Cardiac fibroblast (primary cell): ENCODE measurements around the gene BAIAP3.

Experiments used
- DNase-seq, 2 donors: peaks; one replicate each; pipeline versions ENCODE4 v3.0.0 to v3.0.0-alpha.2; 2010; ENCODE audit warnings: low read depth in 2 of 2
- H3K4me3 ChIP-seq, 2 donors: replicated peaks in 1 of 2; 1 replicate in 1 of 2; 2 replicates in 1 of 2; pipeline ENCODE4 v1.5.1; 2011; ENCODE audit warnings: low read depth in 2 of 2, low read length in 2 of 2, mild to moderate bottlenecking in 2 of 2, moderate library complexity in 1 of 2
- TF ChIP-seq, protein P1 (sequence below): IDR thresholded peaks from one replicate; pipeline ENCODE4 v1.5.1; 2011; ENCODE audit warnings: low read depth, mild to moderate bottlenecking, low read length, inconsistent platforms

BAIAP3 gene

DNA sequence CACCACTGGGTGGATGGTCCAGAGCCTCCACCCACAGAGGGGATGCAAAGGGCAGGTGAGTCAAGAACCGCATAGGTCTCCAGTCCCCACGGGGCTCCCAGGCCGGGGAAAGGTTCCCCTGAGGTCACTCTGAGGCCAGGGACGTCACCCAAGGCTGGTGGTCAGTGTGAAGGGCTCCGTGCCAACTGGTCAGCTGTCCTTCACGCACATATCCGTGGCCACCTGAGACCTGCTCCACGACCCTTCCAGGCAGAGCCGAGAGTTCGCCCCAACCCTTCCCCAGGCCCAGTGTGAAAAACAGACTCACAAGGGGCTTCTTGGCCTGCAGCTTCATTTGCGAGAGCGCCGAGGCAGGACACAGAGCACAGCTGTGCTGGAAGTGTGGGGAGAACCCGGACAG lies 15.5 kb downstream of the BAIAP3 start:
- DNase-seq: no peak
- TF ChIP-seq, protein P1, sequence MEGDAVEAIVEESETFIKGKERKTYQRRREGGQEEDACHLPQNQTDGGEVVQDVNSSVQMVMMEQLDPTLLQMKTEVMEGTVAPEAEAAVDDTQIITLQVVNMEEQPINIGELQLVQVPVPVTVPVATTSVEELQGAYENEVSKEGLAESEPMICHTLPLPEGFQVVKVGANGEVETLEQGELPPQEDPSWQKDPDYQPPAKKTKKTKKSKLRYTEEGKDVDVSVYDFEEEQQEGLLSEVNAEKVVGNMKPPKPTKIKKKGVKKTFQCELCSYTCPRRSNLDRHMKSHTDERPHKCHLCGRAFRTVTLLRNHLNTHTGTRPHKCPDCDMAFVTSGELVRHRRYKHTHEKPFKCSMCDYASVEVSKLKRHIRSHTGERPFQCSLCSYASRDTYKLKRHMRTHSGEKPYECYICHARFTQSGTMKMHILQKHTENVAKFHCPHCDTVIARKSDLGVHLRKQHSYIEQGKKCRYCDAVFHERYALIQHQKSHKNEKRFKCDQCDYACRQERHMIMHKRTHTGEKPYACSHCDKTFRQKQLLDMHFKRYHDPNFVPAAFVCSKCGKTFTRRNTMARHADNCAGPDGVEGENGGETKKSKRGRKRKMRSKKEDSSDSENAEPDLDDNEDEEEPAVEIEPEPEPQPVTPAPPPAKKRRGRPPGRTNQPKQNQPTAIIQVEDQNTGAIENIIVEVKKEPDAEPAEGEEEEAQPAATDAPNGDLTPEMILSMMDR: no peak
- no peak overlapping the region for H3K4me3 ChIP-seq

DNA sequence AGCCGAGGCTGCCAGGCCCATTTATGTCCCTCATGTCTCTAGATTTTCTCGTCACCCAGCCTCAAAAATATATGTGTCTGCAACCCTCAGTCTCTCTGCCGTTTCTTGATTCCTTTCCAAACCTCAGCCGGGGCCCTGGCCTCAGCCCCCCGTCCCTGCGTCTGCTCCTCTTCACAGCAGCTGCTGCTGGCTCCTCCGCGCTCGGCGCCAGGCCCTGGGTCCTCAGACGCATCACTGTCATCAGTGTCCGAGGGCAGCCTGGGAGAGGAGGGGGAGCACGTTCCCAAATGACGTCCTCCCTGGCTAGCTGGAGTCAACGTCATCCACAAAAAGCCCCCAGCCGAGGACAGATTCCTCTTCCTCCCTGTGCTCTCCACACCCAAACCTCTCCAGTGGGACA lies 15.9 kb downstream of the BAIAP3 start:
- no peak for DNase-seq
- H3K4me3 ChIP-seq: no peak overlapping the region
- TF ChIP-seq, protein P1: no peak

DNA sequence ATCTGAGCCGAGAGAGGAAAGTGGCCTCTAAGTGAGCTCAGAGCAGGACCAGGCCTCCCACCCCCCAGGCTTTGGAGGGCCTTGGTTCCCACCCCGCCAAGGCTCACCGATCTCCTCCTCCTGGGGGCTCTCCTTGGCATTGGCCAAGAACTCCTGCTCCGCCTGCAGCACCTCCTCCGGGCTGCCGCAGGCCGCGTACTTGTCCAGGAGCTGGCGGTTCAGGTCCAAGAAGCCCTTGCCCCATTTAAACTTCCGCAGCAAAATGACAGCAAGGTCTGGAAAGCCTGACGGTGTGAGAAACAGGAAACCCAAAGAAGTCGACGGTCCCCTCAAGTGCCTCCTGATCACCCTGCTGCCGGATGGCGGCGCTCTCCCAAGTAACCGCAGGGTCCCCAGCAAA lies 16.5 kb downstream of the BAIAP3 start:
- DNase-seq: no peak
- TF ChIP-seq, protein P1: no peak
- no peak overlapping the region for H3K4me3 ChIP-seq

DNA sequence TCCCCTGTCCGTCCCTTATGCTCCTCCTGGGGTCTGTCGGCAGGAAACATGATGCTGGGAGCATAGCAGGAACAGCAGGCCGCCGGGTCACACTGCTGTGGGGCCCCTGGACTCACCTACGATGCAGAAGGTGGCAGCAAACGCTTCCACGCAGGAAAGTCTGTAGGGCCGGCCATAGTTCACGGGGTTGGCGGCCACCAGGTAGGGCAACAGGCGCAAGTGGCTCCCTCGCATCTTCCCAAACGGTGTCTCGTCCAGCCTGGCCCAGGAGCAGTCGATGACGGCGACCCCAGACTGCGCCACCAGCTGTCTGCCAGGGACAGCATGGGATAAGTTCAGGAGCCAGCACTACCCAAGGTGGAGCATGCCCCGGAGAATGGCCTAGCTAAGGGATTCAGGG lies 17.2 kb downstream of the BAIAP3 start:
- DNase-seq: no peak
- TF ChIP-seq, protein P1: no peak
- peak overlapping the region; percentile 72 to 88 for H3K4me3 ChIP-seq

DNA sequence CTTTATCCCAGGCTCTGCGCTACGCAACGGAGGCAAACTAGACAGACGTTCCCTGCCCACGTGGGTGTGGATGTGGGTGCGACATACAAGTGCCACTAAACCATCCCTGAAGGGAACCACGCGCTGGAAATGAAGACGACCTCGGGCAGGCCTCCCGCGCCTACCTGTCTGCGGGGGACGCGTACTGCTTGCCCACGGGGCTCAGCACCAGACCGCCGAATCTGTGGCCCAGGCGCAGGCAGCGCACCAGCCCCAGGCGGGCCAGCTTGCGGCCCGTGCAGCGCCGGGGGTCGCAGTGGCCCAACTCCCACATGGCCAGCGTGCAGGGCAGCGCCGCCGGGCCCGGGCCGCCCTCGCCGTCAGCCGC lies 17.8 kb downstream of the BAIAP3 start:
- TF ChIP-seq, protein P1: no peak
- peak overlapping the region; percentile 72 to 88 for H3K4me3 ChIP-seq
- no peak for DNase-seq

DNA sequence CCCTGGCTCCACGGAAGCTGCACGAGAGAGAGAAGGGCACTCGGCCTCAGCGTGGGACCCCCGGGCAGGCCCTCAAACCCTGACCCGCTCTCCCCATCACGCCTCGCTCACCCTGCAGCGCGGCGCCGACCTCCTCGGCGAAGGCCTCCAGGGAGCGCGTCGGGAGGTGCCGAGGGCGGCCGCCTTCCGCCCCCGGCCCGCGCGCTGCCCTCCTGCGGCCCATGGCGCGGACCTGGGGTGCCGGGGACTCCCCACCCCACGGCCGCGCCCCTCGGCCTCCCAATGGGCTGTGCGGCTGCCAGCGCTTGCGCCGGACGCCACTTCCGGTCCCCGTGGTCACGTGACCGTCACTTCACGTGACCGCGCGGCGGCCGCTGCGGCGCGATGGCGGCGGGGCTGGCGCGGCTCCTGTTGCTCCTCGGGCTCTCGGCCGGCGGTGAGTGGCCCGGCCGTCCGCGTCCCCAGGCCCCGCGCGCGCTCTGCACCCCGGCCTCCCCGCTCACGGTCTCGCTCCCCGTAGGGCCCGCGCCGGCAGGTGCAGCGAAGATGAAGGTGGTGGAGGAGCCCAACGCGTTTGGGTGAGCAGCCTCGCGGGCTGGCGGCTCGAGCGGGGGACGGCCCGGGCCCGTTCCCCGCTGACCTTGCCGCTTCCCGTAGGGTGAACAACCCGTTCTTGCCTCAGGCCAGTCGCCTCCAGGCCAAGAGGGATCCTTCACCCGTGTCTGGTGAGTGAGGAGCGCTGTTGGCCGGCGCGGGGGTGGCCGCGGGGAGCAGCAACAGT lies 18.3 kb downstream of the BAIAP3 start, which contains the start of the genes GNPTG and TSR3:
GNPTG (plus strand) TSS at position 350 of the 781 bp plus-strand sequence; CDS start at position 385, 35 bp downstream.
TSR3 (minus strand) TSS at position 297 of the 781 bp plus-strand sequence; CDS start at position 223, 74 bp downstream.
- peak within 1 kb of the TSS; percentile 88 to 93 for H3K4me3 ChIP-seq
- DNase-seq: peak; percentile 84 to 95
- TF ChIP-seq, protein P1: no peak
